ENCODE data around the gene PTPN1.

The PTPN1 gene

GRCh38 chr20:50552979-50553378 is 42.8 kb downstream of the PTPN1 start:
- no peak overlapping the region for H3K4me3 ChIP-seq
- DNase-seq: no peak
- no peaks in the 10 kb centered on the region for H3K9me3 ChIP-seq
- TF ChIP-seq CTCF (IDR thresholded peaks at IDR 0.05): no peak
- H3K27ac ChIP-seq: no peak overlapping the region
- H3K4me1 ChIP-seq: peaks cover 0 to 16% (median 3%) of the 10 kb centered on the region in 4 donors
- intact Hi-C loops (cut with DNase I; ENCODE audit: low total_unique reads): no loop called here
- peaks cover 0 to 16% (median 8%) of the 10 kb centered on the region in 3 donors for H3K36me3 ChIP-seq
- no peaks in the 10 kb centered on the region for H3K27me3 ChIP-seq

- DNase-seq: no peak
- Histone ChIP-seq H3K27me3 (no peaks in the 10 kb centered on the region), H3K4me1 (peaks cover 0 to 17% (median 4%) of the 10 kb centered on the region in 4 donors), H3K27ac (no peak overlapping the region), H3K4me3 (no peak overlapping the region), H3K9me3 (no peaks in the 10 kb centered on the region), H3K36me3 (peaks cover 0 to 8% (median 6%) of the 10 kb centered on the region in 3 donors)
- intact Hi-C loops (cut with DNase I; ENCODE audit: low total_unique reads): no loop called here
- TF ChIP-seq CTCF (IDR thresholded peaks at IDR 0.05): no peak
Measured at GRCh38 chr20:50554694-50555579, 44.8 kb downstream of the PTPN1 start.

GRCh38 chr20:50555662-50556061 is 45.5 kb downstream of the PTPN1 start:
- no peak overlapping the region for H3K27ac ChIP-seq
- H3K4me3 ChIP-seq: no peak overlapping the region
- no peak for TF ChIP-seq CTCF (IDR thresholded peaks at IDR 0.05)
- H3K27me3 ChIP-seq: no peaks in the 10 kb centered on the region
- peaks cover 0 to 24% (median 6%) of the 10 kb centered on the region in 4 donors for H3K4me1 ChIP-seq
- H3K9me3 ChIP-seq: no peaks in the 10 kb centered on the region
- H3K36me3 ChIP-seq: peaks cover 0 to 8% (median 6%) of the 10 kb centered on the region in 3 donors
- DNase-seq: no peak
- intact Hi-C loops (cut with DNase I; ENCODE audit: low total_unique reads): no loop called here

- intact Hi-C loops (cut with DNase I; ENCODE audit: low total_unique reads): no loop called here
- no peak overlapping the region for H3K4me3 ChIP-seq
Measured at GRCh38 chr20:50557549-50558134, 47.5 kb downstream of the PTPN1 start.

GRCh38 chr20:50558483-50558925 is 48.3 kb downstream of the PTPN1 start:
- no peak overlapping the region for H3K4me3 ChIP-seq
- H3K9me3 ChIP-seq: no peaks in the 10 kb centered on the region
- no peak overlapping the region for H3K27ac ChIP-seq
- H3K4me1 ChIP-seq: peaks cover 0 to 39% (median 17%) of the 10 kb centered on the region in 4 donors
- no peak for TF ChIP-seq CTCF (IDR thresholded peaks at IDR 0.05)
- peaks cover 11 to 26% (median 26%) of the 10 kb centered on the region in 3 donors for H3K36me3 ChIP-seq
- intact Hi-C loops (cut with DNase I; ENCODE audit: low total_unique reads): no loop called here
- H3K27me3 ChIP-seq: no peaks in the 10 kb centered on the region
- no peak for DNase-seq

More at GRCh38 chr20:50557549-50558134, 47.5 kb downstream of the PTPN1 start:
- H3K36me3 ChIP-seq: peaks cover 10 to 19% (median 19%) of the 10 kb centered on the region in 3 donors
- no peak for TF ChIP-seq CTCF (IDR thresholded peaks at IDR 0.05)
- no peak for DNase-seq
- H3K4me1 ChIP-seq: peaks cover 0 to 37% (median 17%) of the 10 kb centered on the region in 4 donors
- H3K9me3 ChIP-seq: no peaks in the 10 kb centered on the region
- H3K27me3 ChIP-seq: no peaks in the 10 kb centered on the region
- no peak overlapping the region for H3K27ac ChIP-seq
